ENCODE results near the gene HNRNPM.
"Not testable (repeated sequence)": the region's sequence is repeated elsewhere in the genome, so short reads cannot be mapped to it uniquely, and the experiment has no call there.

HNRNPM gene

GRCh38 chr19:8413629-8413995 lies 31.2 kb upstream of the HNRNPM start (continued):
- TF ChIP-seq PATZ1 (CRISPR knock-in tag; IDR thresholded peaks at IDR 0.05; ENCODE audit: borderline replicate concordance) (no peak), BACH2 (CRISPR knock-in tag; IDR thresholded peaks at IDR 0.05; ENCODE audit: borderline replicate concordance) (no peak), SNAI2 (CRISPR knock-in tag; IDR thresholded peaks at IDR 0.05) (no peak)

GRCh38 chr19:8416796-8417195 lies 28.0 kb upstream of the HNRNPM start:
- no peak for TF ChIP-seq ZNF565 (CRISPR knock-in tag; conservative IDR thresholded peaks at IDR 0.05; ENCODE audit: low read depth)
- TF ChIP-seq ZC3H10 (CRISPR knock-in tag; IDR thresholded peaks at IDR 0.05), result no peak
- TF ChIP-seq OSR1 (CRISPR knock-in tag; IDR thresholded peaks at IDR 0.05), result no peak
- no peak for TF ChIP-seq ESRRG (CRISPR knock-in tag; IDR thresholded peaks at IDR 0.05)
- no peak for TF ChIP-seq CREB5 (CRISPR knock-in tag; IDR thresholded peaks at IDR 0.05; ENCODE audit: low read depth)
- TF ChIP-seq GLIS3 (CRISPR knock-in tag; IDR thresholded peaks at IDR 0.05), result no peak
- TF ChIP-seq ZFP3 (CRISPR knock-in tag; IDR thresholded peaks at IDR 0.05), result no peak
- no peak for ATAC-seq

GRCh38 chr19:8421484-8422461 lies 23.0 kb upstream of the HNRNPM start:
- TF ChIP-seq GLIS3 (CRISPR knock-in tag; IDR thresholded peaks at IDR 0.05) (no peak), ZNF565 (CRISPR knock-in tag; conservative IDR thresholded peaks at IDR 0.05; ENCODE audit: low read depth) (no peak), ZNF70 (CRISPR knock-in tag; IDR thresholded peaks at IDR 0.05) (no peak)
- ATAC-seq, result no peak

- ATAC-seq, result peak; percentile 98
- TF ChIP-seq ISL1 (CRISPR knock-in tag; IDR thresholded peaks at IDR 0.05) (0 out of 2 replicates have a peak, but pooled peaks have one; percentile 6), GLIS3 (CRISPR knock-in tag; IDR thresholded peaks at IDR 0.05) (no peak), PPARA (CRISPR knock-in tag; IDR thresholded peaks at IDR 0.05; ENCODE audit: borderline replicate concordance) (no peak)
Observed at GRCh38 chr19:8423817-8424223, 21.0 kb upstream of the HNRNPM start.

GRCh38 chr19:8425331-8425730 lies 19.4 kb upstream of the HNRNPM start:
- ATAC-seq, result not testable (repeated sequence)

- ATAC-seq, result no peak
- TF ChIP-seq ZFP3 (CRISPR knock-in tag; IDR thresholded peaks at IDR 0.05), result peak; percentile 98
- TF ChIP-seq SNAI2 (CRISPR knock-in tag; IDR thresholded peaks at IDR 0.05), result no peak
Observed at GRCh38 chr19:8426283-8426682, 18.5 kb upstream of the HNRNPM start.

- TF ChIP-seq ARNTL (CRISPR knock-in tag; IDR thresholded peaks at IDR 0.05; ENCODE audit: borderline replicate concordance, low read depth) (no peak), ZNF70 (CRISPR knock-in tag; IDR thresholded peaks at IDR 0.05) (peak; percentile 94)
- no peak for ATAC-seq
Observed at GRCh38 chr19:8429044-8429443, 15.7 kb upstream of the HNRNPM start.

- no peak for ATAC-seq
- TF ChIP-seq ZNF565 (CRISPR knock-in tag; conservative IDR thresholded peaks at IDR 0.05; ENCODE audit: low read depth), result no peak
- TF ChIP-seq RARB (CRISPR knock-in tag; IDR thresholded peaks at IDR 0.05), result no peak
Observed at GRCh38 chr19:8429826-8430225, 14.9 kb upstream of the HNRNPM start.

GRCh38 chr19:8430650-8431049 lies 14.1 kb upstream of the HNRNPM start:
- ATAC-seq, result no peak
- TF ChIP-seq RARB (CRISPR knock-in tag; IDR thresholded peaks at IDR 0.05) (no peak), ZFP30 (CRISPR knock-in tag; IDR thresholded peaks at IDR 0.05) (no peak), CSDC2 (CRISPR knock-in tag; IDR thresholded peaks at IDR 0.05) (no peak), TOX (CRISPR knock-in tag; IDR thresholded peaks at IDR 0.05; ENCODE audit: borderline replicate concordance) (no peak), SNAI2 (CRISPR knock-in tag; IDR thresholded peaks at IDR 0.05) (no peak), CSRNP3 (CRISPR knock-in tag; IDR thresholded peaks at IDR 0.05) (no peak), PATZ1 (CRISPR knock-in tag; IDR thresholded peaks at IDR 0.05; ENCODE audit: borderline replicate concordance) (no peak), ZNF8 (CRISPR knock-in tag; IDR thresholded peaks at IDR 0.05) (no peak), ZFP3 (CRISPR knock-in tag; IDR thresholded peaks at IDR 0.05) (no peak), ZNF70 (CRISPR knock-in tag; IDR thresholded peaks at IDR 0.05) (no peak), ESRRG (CRISPR knock-in tag; IDR thresholded peaks at IDR 0.05) (no peak), ISL1 (CRISPR knock-in tag; IDR thresholded peaks at IDR 0.05) (no peak), TCF4 (CRISPR knock-in tag; IDR thresholded peaks at IDR 0.05; ENCODE audit: borderline replicate concordance) (no peak), ZC3H10 (CRISPR knock-in tag; IDR thresholded peaks at IDR 0.05) (no peak), ZNF565 (CRISPR knock-in tag; conservative IDR thresholded peaks at IDR 0.05; ENCODE audit: low read depth) (no peak), OSR1 (CRISPR knock-in tag; IDR thresholded peaks at IDR 0.05) (no peak)

Data from SK-N-SH treated with all-trans-retinoic acid at 6 μM for 48 hours (cell line).